Activated naive CD8-positive, alpha-beta T cell treated with anti-CD3 and anti-CD28 coated beads, Interleukin-2, amount 50 U/mL, for 24 hours (primary cell): Measurements from ENCODE around the gene SLC49A3.
A peak's percentile ranks its signal among the peaks of the same experiment; 100 is the strongest.
"Not testable (repeated sequence)": the region's sequence is repeated elsewhere in the genome, so short reads cannot be mapped to it uniquely, and the experiment has no call there.

ENCODE experiments used
- ATAC-seq: fragments of 150-1000 bp; cut with Tn5 transposase; one replicate; pipeline ENCODE4 v1.10.0; 2021
- DNase-seq: peaks from one replicate; pipeline ENCODE4 v3.0.0; 2021
- H3K27ac Mint-ChIP-seq: one replicate; pipeline ENCODE4 v1.8.0; 2021; ENCODE audit warnings: mild to moderate bottlenecking, mixed read lengths
- H3K27me3 Mint-ChIP-seq: one replicate; pipeline ENCODE4 v1.8.0; 2021; ENCODE audit warnings: mixed read lengths
- H3K36me3 Mint-ChIP-seq: one replicate; pipeline ENCODE4 v1.8.0; 2021; ENCODE audit warnings: low read depth, mixed read lengths
- H3K4me1 Mint-ChIP-seq: one replicate; pipeline ENCODE4 v1.8.0; 2021; ENCODE audit warnings: mixed read lengths
- H3K4me3 Mint-ChIP-seq: one replicate; pipeline ENCODE4 v1.8.0; 2021; ENCODE audit warnings: mild to moderate bottlenecking, moderate library complexity, mixed read lengths
- H3K9me3 Mint-ChIP-seq: one replicate; pipeline ENCODE4 v1.8.0; 2021; ENCODE audit warnings: mixed read lengths

Gene SLC49A3

DNA sequence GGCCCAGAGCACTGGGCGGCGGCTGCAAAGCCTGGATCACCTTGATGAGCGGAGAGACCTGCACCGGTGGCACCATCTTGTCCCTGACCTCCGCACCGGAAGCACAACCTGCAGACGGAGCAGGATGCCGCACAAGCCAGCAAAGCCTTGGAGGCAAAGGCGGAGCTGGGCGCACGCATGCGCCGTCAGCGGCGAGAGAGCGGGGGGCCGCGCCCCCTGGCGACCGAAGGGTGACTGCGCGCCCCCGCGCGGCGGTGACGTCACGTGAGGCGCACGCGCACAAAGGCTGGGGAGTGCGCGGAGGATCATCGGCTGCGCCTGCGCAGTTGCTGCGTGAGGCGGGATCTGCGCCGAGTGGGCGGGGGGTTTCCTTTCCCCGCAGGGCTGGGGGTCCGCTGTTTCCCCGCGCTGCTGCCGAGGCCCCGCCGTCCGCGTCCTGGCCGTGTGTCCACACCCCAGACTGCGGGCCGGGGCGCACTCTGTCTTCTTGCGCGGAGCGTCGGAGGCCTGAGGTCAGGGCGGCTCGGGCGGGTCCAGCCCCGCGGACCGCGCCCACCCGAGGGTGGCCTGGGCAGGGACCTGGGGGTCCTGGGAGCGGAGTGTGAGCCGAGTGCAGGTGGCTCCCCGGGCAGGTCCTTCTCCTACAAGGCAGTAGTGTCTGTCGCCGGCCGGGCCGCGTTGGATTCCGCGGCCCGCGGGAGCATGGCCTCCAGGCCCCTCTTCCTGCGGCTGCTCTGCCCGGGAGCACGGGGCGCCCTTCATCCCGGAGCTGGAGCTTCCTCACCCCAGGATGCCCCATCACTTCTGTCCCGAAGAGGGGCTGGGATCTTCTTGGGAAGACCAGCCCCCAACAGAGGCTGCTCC lies 14.5 kb downstream of the SLC49A3 start, which contains the start of the genes ATP5ME and MYL5:
Gene ATP5ME, minus strand, starts transcription at position 105 of the 864 bp plus-strand sequence. Its CDS starts 29 bp downstream, at position 76.
Gene MYL5, plus strand, starts transcription at position 371 of the 864 bp plus-strand sequence. CDS start 3,485 bp downstream, outside the sequence.
- H3K9me3 Mint-ChIP-seq: no peaks in the 10 kb centered on the region
- H3K36me3 Mint-ChIP-seq: peaks cover 24% of the 10 kb centered on the region
- H3K27me3 Mint-ChIP-seq: no peaks in the 10 kb centered on the region
- H3K4me1 Mint-ChIP-seq: peaks cover 24% of the 10 kb centered on the region
- DNase-seq (peak; percentile 97), ATAC-seq (peak; percentile 93)
- H3K4me3 Mint-ChIP-seq: peak within 1 kb of the TSS; percentile 89
- H3K27ac Mint-ChIP-seq: peak within 1 kb of the TSS; percentile 83

DNA sequence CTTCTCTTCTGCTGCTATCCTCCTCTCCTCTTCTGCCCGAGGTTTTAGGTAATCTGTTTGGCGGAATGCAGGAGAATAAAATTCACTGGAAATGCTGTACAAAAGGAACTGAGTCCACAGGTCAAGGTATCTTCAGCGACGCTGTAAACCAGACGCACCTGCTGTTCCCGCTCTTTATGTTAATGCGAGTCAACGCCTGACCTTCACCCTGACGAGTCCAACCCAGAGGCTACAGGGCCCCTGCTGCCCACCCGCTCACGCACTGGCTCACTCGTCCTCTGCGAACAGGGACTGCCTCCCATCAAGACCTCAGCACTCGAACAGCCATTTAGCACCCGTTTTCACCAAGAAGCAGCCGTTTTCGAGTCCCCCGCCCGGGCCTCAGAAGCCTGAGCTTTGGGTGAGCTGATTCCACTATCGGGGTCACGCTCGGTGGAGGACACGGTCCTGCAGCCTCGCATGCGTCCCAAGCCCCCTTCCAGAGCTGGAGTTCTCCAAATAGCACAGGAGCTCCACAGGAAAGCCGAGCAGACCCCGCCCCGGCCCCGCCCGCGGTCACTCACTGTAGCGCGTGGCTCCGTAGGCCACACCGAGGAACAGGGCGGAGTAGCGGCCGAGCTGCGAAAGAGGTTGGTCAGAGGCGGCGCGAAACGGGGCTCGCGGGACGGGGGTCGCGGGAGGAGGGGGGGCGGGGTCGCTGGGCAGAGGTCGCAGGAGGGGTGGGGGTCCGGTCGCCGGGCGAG lies 15.4 kb downstream of the SLC49A3 start:
- DNase-seq (no peak), ATAC-seq (no peak)
- Mint-ChIP-seq H3K9me3 (no peaks in the 10 kb centered on the region), H3K27me3 (no peaks in the 10 kb centered on the region), H3K4me1 (peaks cover 24% of the 10 kb centered on the region), H3K4me3 (peak overlapping the region; percentile 89), H3K36me3 (peaks cover 24% of the 10 kb centered on the region), H3K27ac (peak overlapping the region; percentile 73)

DNA sequence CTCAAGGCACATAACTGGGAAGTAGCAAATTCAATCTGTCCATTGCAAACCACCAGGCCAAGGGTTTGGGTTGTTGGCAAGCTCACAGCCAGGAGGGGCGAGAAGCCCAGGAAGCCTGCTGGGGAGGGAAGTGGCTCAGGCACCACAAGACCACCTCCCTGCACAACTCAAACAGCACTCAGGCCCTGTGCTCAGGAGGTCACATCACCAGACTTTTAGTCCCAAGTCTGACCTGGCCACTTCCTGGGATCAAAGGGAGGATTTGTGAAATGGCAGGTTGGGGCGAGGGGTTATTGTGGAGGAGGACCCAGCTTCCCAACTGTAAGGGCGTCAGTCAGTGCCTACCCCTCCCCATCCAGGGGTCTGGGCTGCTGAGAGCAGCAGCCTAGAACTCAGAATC lies 17.2 kb downstream of the SLC49A3 start:
- no peak overlapping the region for H3K4me3 Mint-ChIP-seq
- no peak overlapping the region for H3K27ac Mint-ChIP-seq

DNA sequence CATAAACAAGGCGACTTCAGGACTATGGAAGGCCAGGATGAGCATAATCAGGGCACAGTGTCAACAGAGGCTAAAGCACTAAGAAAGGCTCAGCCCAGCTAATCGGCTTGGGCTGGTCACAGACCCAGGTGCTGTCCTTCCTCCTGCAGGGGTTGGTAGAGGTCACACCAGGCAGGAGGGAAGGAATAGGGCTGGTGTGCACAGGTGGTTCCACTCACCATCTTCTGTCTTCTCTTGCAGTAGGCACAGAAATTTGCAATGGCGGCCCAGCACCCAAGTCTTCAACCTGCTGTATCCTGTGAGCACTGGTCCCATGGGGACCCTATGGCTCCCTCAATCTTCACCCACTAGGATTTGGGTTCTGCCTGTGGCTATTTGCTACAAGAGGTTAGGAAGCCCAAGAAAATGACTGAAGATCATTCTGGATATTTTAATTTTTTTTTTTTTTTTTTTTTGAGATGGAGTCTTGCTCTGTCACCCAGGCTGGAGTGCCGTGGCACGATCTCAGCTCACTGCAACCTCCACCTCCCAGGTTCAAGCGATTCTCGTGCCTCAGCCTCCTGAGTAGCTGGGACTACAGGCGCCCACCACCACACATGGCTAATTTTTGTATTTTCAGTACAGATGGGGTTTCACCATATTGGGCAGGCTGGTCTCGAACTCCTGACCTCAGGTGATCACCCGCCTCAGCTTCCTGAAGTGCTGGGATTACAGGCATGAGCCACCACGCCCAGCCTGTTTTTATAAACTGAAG lies 19.0 kb downstream of the SLC49A3 start:
- peaks cover 17% of the 10 kb centered on the region for H3K4me1 Mint-ChIP-seq
- not testable (repeated sequence) for DNase-seq, H3K27ac Mint-ChIP-seq, H3K27me3 Mint-ChIP-seq, ATAC-seq, H3K4me3 Mint-ChIP-seq, H3K9me3 Mint-ChIP-seq
- H3K36me3 Mint-ChIP-seq: peaks cover 24% of the 10 kb centered on the region

More for the DNA sequence above, 17.2 kb downstream of the SLC49A3 start:
- no peaks in the 10 kb centered on the region for H3K27me3 Mint-ChIP-seq
- DNase-seq (no peak), ATAC-seq (no peak)
- H3K9me3 Mint-ChIP-seq: no peaks in the 10 kb centered on the region
- H3K36me3 Mint-ChIP-seq: peaks cover 24% of the 10 kb centered on the region
- H3K4me1 Mint-ChIP-seq: peaks cover 24% of the 10 kb centered on the region

DNA sequence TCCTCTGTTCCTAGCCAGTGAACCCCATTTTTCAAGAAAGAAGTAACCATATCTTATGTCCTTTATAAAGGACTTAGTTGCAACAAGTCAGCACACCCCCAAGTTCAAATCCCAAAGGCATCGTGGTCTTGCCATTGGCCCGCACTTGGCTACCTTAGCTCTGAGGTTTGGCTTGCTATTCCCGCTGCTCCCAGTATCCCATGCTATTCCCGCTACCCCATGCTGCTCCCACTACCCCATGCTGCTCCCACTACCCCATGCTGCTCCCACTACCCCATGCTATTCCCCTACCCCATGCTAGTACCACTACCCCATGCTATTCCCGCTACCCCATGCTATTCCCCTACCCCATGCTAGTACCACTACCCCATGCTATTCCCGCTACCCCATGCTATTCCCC lies 20.7 kb downstream of the SLC49A3 start:
- Mint-ChIP-seq H3K36me3 (peaks cover 19% of the 10 kb centered on the region), H3K4me1 (peaks cover 18% of the 10 kb centered on the region)
- H3K4me3 Mint-ChIP-seq, H3K27ac Mint-ChIP-seq, H3K9me3 Mint-ChIP-seq, H3K27me3 Mint-ChIP-seq, ATAC-seq, DNase-seq: not testable (repeated sequence)

DNA sequence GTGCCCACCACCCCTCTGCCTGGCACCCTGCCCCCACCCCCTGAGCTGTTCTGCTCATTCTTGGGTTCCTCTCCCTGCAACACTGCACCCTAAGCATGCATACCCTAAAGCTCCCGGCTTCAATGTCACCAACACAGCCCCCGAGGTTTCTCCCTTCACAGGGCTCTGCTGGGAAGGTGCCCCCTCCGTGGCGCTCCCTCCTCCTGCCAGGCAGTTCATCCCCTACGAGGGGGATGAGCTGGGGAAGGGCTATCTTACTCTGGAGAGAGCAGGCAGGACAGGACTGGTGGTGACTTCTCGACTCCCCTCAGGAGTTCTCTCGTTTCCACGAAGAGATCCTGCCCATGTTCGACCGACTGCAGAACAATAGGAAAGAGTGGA lies 21.4 kb downstream of the SLC49A3 start:
- Mint-ChIP-seq H3K27ac (no peak overlapping the region), H3K27me3 (no peaks in the 10 kb centered on the region), H3K36me3 (peaks cover 15% of the 10 kb centered on the region), H3K9me3 (no peaks in the 10 kb centered on the region), H3K4me3 (no peak overlapping the region), H3K4me1 (peaks cover 17% of the 10 kb centered on the region)
- ATAC-seq (no peak), DNase-seq (no peak)

DNA sequence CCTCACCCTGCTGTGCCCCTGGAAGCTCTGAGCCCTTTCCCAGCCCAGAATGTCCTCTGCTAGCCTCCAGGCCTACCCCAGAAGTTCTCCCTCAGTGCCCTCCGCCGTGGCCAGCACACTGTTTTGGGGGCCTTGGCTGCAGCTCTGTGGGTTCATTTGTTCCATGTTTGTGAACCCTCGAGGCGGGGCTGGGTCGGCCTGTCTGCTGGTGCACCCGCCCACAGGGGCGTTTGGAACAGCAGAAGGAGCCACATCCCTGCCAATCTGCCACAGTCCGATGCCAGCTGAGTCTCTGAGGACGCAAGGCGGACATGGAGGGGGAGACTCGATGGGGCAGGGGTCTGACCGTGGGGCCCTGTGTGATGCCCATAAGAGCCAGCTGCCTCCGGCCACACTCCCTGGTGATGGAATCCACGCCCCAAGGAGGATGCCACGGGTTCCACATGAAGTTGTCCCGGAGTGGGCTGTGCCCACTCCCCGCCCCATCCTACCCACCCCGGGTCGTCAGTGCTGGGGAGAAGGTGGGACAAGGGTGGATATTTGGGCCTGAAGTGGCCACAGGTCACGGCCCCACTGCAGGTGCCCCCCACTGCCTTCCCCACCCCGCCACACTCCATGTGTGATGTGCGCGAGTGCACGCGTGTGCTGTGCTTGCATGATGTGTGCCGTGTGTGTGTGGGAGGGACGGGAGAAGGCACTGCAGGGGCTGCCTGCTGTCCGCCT lies 22.0 kb downstream of the SLC49A3 start:
- ATAC-seq (no peak), DNase-seq (no peak)
- H3K4me1 Mint-ChIP-seq: peaks cover 15% of the 10 kb centered on the region
- H3K36me3 Mint-ChIP-seq: peaks cover 10% of the 10 kb centered on the region
- no peaks in the 10 kb centered on the region for H3K27me3 Mint-ChIP-seq
- H3K4me3 Mint-ChIP-seq: no peak overlapping the region
- H3K9me3 Mint-ChIP-seq: no peaks in the 10 kb centered on the region
- no peak overlapping the region for H3K27ac Mint-ChIP-seq

DNA sequence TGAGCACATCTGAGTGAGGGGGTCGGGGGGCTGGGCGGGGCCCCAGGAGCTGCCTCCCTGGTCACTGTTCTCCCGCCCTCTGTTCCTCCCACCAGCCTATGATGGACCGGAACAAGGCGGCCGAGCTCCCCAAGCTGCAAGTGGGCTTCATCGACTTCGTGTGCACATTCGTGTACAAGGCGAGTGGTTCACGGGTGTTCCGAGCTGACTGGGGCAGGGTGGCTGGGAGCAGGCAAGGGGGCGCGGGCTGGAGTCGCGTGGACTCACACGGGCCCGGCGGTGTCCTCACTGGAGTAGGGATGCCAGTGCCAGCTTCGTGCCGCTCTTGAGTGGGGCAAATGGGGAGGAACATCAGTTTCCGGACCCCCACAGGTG lies 22.5 kb downstream of the SLC49A3 start:
- no peak overlapping the region for H3K4me3 Mint-ChIP-seq
- H3K36me3 Mint-ChIP-seq: peaks cover 6% of the 10 kb centered on the region
- H3K27ac Mint-ChIP-seq: no peak overlapping the region
- H3K27me3 Mint-ChIP-seq: no peaks in the 10 kb centered on the region
- DNase-seq (no peak), ATAC-seq (no peak)
- peaks cover 15% of the 10 kb centered on the region for H3K4me1 Mint-ChIP-seq
- no peaks in the 10 kb centered on the region for H3K9me3 Mint-ChIP-seq

DNA sequence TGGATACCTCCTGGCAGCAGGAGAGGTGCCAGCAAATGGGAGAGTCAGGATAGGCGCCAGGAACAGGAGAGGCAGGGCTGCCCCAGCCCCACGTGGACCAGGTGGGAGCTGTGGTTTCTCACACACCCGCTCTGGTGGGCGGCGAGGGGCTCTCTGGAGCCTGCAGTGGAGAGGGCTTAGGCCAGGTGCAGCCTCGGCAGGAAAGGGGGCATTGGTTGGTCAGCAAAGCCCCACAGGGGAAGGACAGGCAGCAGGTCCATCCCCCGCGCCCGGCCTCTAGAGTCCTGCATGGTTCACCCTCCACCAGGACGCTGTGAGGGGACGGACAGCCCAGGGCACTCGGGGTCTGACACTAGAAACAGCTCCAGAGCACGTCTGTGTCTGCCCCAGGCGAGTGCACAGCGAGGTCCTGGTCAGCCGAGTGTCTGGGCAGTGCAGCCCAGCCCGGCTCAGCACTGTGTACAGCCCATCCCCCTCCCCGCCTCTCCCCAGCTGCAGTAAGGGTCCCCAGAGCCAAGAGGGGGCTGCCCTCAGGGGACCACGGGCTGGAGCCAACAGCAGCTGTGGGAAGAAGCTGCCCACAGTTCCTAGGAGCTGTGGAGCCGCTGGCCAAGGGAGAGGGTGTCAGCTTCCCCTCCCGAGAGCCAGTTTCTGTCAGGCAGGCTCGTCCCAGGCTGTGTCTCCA lies 23.1 kb downstream of the SLC49A3 start:
- no peaks in the 10 kb centered on the region for H3K9me3 Mint-ChIP-seq
- DNase-seq (no peak), ATAC-seq (no peak)
- H3K27me3 Mint-ChIP-seq: no peaks in the 10 kb centered on the region
- peaks cover 6% of the 10 kb centered on the region for H3K36me3 Mint-ChIP-seq
- H3K4me1 Mint-ChIP-seq: peaks cover 15% of the 10 kb centered on the region
- no peak overlapping the region for H3K4me3 Mint-ChIP-seq
- H3K27ac Mint-ChIP-seq: no peak overlapping the region

DNA sequence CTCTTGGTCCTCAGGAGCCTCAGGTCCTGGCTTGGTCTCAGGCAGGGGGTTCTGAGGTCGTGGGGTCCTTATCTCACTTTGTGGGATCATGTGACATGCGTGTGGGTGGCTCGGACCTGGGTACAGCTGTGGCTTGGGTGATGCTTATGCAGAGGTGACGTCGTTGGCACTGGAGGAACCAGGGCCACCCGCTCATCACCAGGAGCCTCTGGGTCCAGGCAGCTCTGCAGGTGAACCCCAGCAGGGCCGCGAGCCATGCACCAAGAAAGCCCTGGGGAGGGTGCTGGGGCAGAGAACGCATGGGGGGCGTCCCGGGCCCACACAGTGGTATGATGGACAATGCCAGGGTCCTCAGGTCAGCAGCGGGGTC lies 23.6 kb downstream of the SLC49A3 start:
- Mint-ChIP-seq H3K36me3 (peaks cover 3% of the 10 kb centered on the region), H3K4me1 (peaks cover 15% of the 10 kb centered on the region), H3K4me3 (peak overlapping the region; percentile 82), H3K27ac (no peak overlapping the region), H3K9me3 (no peaks in the 10 kb centered on the region), H3K27me3 (no peaks in the 10 kb centered on the region)
- DNase-seq: no peak
- no peak for ATAC-seq

DNA sequence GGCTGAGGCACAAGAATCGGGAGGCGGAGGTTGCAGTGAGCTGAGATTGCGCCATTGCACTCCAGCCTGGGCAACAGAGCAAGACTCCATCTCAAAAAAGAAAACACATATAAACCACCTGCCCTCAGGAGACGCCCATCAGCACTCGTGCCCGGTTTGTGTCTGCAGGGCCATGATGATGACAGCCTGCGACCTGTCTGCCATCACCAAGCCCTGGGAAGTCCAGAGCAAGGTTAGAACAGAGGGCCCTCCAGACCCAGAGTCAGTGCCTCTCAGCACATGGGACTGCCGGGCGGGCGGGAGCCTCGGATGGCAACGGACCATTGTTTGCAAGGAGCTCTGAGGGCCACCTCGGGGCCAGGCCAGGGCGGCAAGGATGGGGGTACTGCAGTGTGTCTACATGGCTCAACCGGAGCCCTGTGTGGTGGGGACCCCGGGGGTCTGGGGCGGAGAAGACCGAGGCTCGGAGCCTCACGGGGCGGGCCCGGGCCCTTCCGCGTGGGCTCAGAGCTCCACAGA lies 24.2 kb downstream of the SLC49A3 start:
- H3K9me3 Mint-ChIP-seq: no peaks in the 10 kb centered on the region

DNA sequence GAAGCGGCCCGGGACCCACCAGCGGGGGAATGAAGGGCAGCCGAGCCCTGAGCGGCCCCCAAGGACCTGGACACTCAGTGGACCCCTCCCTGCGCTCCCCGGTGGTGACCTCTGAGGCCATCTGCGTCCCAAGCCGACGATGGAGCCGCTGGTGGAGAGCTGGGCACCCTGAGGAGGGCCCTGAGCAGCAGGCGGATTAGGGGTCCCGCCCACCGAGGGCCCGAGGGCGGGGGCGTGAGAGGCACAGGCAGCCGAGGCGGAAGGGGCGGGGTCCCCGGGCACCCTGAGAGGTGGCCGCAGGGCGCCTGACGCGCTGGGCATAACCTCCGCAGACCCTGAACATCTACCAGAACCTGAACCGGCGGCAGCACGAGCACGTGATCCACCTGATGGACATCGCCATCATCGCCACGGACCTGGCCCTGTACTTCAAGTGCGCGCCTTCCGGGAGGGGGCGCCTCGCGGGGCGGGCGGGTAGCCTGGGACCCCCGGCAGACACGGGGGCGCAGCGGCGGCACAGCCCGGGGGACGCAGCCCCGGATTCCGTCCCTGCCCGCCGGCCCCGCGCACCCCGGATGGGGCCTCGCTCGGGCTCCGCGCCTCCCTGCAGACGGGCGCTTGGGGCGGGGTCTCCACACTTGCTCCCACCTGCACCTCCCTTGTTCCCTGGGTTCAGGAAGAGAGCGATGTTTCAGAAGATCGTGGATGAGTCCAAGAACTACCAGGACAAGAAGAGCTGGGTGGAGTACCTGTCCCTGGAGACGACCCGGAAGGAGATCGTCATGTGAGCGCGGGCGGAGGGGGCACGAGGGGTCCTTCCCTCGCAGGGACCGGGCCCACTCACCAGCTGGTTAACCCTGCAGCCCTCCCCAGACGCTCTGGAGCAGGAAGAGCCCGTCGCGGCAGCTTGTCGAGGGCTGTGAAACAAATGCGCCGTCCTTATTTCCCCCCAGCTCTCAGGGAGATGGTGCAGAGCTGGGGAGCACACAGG lies 25.2 kb downstream of the SLC49A3 start:
- H3K36me3 Mint-ChIP-seq: peaks cover 6% of the 10 kb centered on the region
- peak overlapping the region; percentile 82 for H3K4me3 Mint-ChIP-seq
- peak overlapping the region; percentile 81 for H3K27ac Mint-ChIP-seq
- DNase-seq (peak; percentile 81), ATAC-seq (peak; percentile 73)
- H3K4me1 Mint-ChIP-seq: peaks cover 15% of the 10 kb centered on the region
- no peaks in the 10 kb centered on the region for H3K27me3 Mint-ChIP-seq
- H3K9me3 Mint-ChIP-seq: no peaks in the 10 kb centered on the region

More for the DNA sequence above, 24.2 kb downstream of the SLC49A3 start:
- ATAC-seq (no peak), DNase-seq (no peak)
- H3K27me3 Mint-ChIP-seq: no peaks in the 10 kb centered on the region
- peak overlapping the region; percentile 81 for H3K27ac Mint-ChIP-seq
- peak overlapping the region; percentile 82 for H3K4me3 Mint-ChIP-seq
- peaks cover 15% of the 10 kb centered on the region for H3K4me1 Mint-ChIP-seq
- H3K36me3 Mint-ChIP-seq: peaks cover 6% of the 10 kb centered on the region
